ENCODE results near the gene AMOT. TPM values are rescaled to one million over a fixed set of nuclear protein-coding genes. Genes with fewer than 3 reads are reported as not detected.

The AMOT gene
- total RNA-seq, 3 donors from 2014 or later (not counting 1 experiment from before 2014, with no cell fraction given) = 7.1 to 15.8 (median 9.3) TPM

DNA sequence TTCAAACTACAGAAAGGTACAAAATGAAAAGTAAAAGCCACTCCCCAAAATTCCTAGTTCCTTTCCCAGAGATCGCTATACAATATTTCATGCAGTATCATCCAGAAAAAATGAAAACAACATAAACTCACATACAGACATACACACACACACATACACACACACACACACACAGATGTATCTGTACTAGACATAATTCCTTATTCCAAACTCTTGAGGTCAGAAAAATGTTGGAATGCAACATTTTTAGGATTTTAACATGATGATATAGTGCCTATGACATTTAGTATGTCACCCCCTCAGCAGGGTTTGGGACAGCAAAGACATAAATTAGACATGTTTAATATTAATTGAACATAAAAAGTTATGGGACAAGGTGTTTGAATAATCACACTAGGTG, 87.5 kb downstream of the AMOT start:
- intact Hi-C loops (cut with micrococcal nuclease) = no loop called here
- Histone ChIP-seq H3K36me3 (ENCODE audit: control insufficient read depth, insufficient read depth, low read length) (no peaks in the 10 kb centered on the region), H3K27ac (ENCODE audit: low read length) (no peak overlapping the region), H3K9me3 (ENCODE audit: control insufficient read depth, insufficient read depth, low read length) (no peaks in the 10 kb centered on the region), H3K27me3 (ENCODE audit: control insufficient read depth, insufficient read depth, low read length) (no peaks in the 10 kb centered on the region), H3K4me3 (ENCODE audit: low read length) (no peak overlapping the region), H3K4me1 (ENCODE audit: control insufficient read depth, insufficient read depth, low read length) (no peaks in the 10 kb centered on the region)
- no peaks in the 10 kb centered on the region for H3K9me3 Mint-ChIP-seq
- H3K4me3 Mint-ChIP-seq = no peak overlapping the region
- H3K36me3 Mint-ChIP-seq = no peaks in the 10 kb centered on the region
- peaks cover under 1 to 3% of the 10 kb centered on the region in 2 donors for H3K27me3 Mint-ChIP-seq (ENCODE audit: low read depth in 2 of 2)
- WGBS (ENCODE audit: insufficient coverage) = 100% methylated on average over 1 of the region's 1 CpG
- TF ChIP-seq, protein P1, sequence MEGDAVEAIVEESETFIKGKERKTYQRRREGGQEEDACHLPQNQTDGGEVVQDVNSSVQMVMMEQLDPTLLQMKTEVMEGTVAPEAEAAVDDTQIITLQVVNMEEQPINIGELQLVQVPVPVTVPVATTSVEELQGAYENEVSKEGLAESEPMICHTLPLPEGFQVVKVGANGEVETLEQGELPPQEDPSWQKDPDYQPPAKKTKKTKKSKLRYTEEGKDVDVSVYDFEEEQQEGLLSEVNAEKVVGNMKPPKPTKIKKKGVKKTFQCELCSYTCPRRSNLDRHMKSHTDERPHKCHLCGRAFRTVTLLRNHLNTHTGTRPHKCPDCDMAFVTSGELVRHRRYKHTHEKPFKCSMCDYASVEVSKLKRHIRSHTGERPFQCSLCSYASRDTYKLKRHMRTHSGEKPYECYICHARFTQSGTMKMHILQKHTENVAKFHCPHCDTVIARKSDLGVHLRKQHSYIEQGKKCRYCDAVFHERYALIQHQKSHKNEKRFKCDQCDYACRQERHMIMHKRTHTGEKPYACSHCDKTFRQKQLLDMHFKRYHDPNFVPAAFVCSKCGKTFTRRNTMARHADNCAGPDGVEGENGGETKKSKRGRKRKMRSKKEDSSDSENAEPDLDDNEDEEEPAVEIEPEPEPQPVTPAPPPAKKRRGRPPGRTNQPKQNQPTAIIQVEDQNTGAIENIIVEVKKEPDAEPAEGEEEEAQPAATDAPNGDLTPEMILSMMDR (IDR thresholded peaks at IDR 0.05) = no peak
- H3K4me1 Mint-ChIP-seq = no peaks in the 10 kb centered on the region
- no peak for DNase-seq
- ATAC-seq = no peak
- no peak overlapping the region for H3K27ac Mint-ChIP-seq

DNA sequence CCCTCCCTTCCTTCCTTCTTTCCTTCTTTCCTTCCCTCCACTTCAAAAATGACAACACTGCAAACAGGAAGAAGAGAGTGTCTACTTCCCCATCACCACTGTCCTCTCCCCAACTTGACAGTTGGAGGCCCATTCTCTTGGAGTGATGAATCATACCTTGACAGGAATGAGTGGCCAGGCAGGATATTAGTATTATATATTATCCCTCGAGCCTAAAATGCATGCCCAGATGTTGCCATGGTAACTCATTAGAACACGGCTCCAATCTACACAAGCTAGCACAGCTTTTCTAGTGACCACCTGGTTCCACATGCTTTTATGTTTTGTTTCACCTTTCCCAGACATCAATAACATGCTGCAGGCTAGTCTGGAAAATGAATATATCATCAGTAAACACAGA, 89.6 kb downstream of the AMOT start:
- Histone ChIP-seq H3K9me3 (ENCODE audit: control insufficient read depth, insufficient read depth, low read length) (no peaks in the 10 kb centered on the region), H3K4me1 (ENCODE audit: control insufficient read depth, insufficient read depth, low read length) (no peaks in the 10 kb centered on the region), H3K27ac (ENCODE audit: low read length) (no peak overlapping the region), H3K4me3 (ENCODE audit: low read length) (no peak overlapping the region), H3K36me3 (ENCODE audit: control insufficient read depth, insufficient read depth, low read length) (no peaks in the 10 kb centered on the region), H3K27me3 (ENCODE audit: control insufficient read depth, insufficient read depth, low read length) (no peaks in the 10 kb centered on the region)
- no peak for DNase-seq
- H3K27me3 Mint-ChIP-seq (ENCODE audit: low read depth in 2 of 2) = no peaks in the 10 kb centered on the region
- TF ChIP-seq, protein P1 (IDR thresholded peaks at IDR 0.05) = no peak
- no peak for ATAC-seq
- H3K4me1 Mint-ChIP-seq = no peaks in the 10 kb centered on the region
- intact Hi-C loops (cut with micrococcal nuclease) = no loop called here
- no peaks in the 10 kb centered on the region for H3K36me3 Mint-ChIP-seq
- H3K9me3 Mint-ChIP-seq = no peaks in the 10 kb centered on the region
- 62% methylated on average over 2 of the region's 2 CpGs for WGBS (ENCODE audit: insufficient coverage)
- no peak overlapping the region for H3K27ac Mint-ChIP-seq
- H3K4me3 Mint-ChIP-seq = no peak overlapping the region

DNA sequence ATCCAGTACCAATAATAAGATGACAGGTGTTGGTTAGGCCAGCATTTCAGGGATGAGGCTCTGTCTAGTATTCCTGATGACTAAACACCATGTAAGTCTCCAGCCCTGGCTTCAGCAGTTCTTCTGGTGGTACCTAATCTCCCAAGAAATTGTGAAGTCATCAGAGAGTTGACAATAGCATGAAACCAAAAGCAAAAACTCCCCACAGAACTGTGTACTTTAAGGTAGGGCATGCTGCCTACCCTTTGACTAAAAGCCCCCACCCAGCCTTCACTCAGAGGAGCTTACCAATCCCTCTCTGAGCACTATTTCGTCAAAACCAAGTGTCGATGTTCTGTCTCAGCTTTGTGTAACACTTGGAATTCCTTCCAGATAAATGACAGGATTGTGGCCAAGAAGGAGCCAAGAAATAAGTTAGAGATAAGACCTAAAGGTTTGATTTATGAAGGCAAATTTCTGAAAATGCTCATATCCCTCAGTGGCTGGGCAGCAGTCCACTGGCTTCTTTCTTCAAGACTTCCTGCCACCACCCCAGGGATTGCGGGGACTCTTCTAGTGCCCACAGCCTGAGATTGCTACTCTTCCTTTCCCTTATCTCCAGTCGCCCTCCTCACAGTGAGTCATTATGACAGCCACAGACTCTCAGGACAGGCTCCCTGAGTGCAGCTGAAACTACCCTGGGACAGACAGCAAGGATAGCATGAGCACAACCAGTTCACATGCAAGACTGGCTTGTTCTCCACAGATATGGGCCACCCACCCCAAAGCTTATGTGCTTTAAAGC, 93.6 kb downstream of the AMOT start:
- Mint-ChIP-seq H3K36me3 (no peaks in the 10 kb centered on the region), H3K4me3 (no peak overlapping the region), H3K9me3 (no peaks in the 10 kb centered on the region), H3K27ac (no peak overlapping the region), H3K27me3 (ENCODE audit: low read depth in 2 of 2) (peaks cover 0 to 15% of the 10 kb centered on the region in 2 donors), H3K4me1 (no peaks in the 10 kb centered on the region)
- no peaks in the 10 kb centered on the region for H3K9me3 ChIP-seq (ENCODE audit: control insufficient read depth, insufficient read depth, low read length)
- H3K4me1 ChIP-seq (ENCODE audit: control insufficient read depth, insufficient read depth, low read length) = no peaks in the 10 kb centered on the region
- no peak overlapping the region for H3K27ac ChIP-seq (ENCODE audit: low read length)
- WGBS (ENCODE audit: insufficient coverage) = 89% methylated on average over 4 of the region's 4 CpGs
- TF ChIP-seq, protein P1 (IDR thresholded peaks at IDR 0.05) = no peak
- no peak overlapping the region for H3K4me3 ChIP-seq (ENCODE audit: low read length)
- no peak for ATAC-seq
- no peaks in the 10 kb centered on the region for H3K36me3 ChIP-seq (ENCODE audit: control insufficient read depth, insufficient read depth, low read length)
- intact Hi-C loops (cut with micrococcal nuclease) = no loop called here
- no peaks in the 10 kb centered on the region for H3K27me3 ChIP-seq (ENCODE audit: control insufficient read depth, insufficient read depth, low read length)
- DNase-seq = no peak
